Sciatic nerve (tissue), 2 donors: ENCODE measurements around the gene SPI1. TPM values are rescaled to one million over a fixed set of nuclear protein-coding genes. Genes with fewer than 3 reads are reported as not detected.
A peak's percentile ranks its signal among the peaks of the same experiment; 100 is the strongest.
"Not testable (repeated sequence)": the region's sequence is repeated elsewhere in the genome, so short reads cannot be mapped to it uniquely, and the experiment has no call there.

ENCODE experiments used
- ATAC-seq: fragments of 200-7000 bp; cut with Tn5 transposase; one replicate; pipeline ENCODE4 v1.9.1; 2020; ENCODE audit warnings: mild to moderate bottlenecking, moderate library complexity
- DNase-seq: peaks from one replicate; pipeline ENCODE4 v3.0.0-alpha.2; 2020; ENCODE audit warnings: low spot score
- intact Hi-C: fragments of 100-400 bp; cut with DNase I; formaldehyde crosslinking; loops from one replicate; pipeline ENCODE4 v1.14.2; 2022
- total RNA-seq: library from RNA; stranded (reverse); fragmentation: NEBNext Ultra II Directional; extraction: Animal tissue kit (Norgen Biotek cat#: 25700); gene quantifications from one replicate; pipeline ENCODE4 v1.2.1, GENCODE V29; 2021
- donor health status: DM: no; HTN: no; CAD: no.
- donor health status: DM: no; HTN: no; CAD: no.

The SPI1 gene
- total RNA-seq, 1 donor from 2014 or later: 47.0 TPM

DNA sequence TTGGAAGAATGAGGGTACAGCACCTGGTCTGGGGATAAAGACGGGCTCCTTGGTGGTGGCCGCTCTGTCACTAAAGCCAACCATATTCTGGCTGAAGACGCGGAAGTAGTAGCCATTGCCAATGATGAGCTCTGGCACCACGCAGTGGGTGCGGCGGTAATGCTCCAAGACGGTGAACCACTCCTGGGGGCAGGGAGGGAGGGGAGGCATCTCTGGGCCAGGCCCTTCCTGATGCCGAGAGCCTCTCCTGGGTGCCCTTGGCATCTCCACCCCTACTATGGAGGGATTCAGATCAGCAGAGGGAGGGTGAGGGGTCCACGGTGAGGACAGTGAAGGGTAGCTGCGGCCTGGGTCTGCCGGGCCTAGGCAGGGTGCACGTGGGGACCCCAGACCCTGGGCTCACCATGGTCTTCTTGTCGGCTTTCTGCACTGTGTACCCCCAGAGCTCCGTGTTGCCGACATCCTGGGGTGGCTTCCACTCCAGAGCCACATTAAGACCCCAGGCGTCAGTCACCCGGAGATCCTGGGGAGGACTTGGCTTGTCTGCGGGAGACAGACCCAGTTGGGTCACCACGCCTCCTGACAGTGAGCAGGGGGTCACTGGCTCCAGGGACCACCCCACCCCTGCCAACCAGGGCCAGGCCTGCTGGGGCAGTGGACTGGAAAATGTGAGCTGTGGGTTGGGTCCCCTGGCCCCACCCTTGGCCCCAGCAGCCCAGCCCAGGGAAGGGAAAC lies 45.4 kb downstream of the SPI1 start:
- ATAC-seq (no peak), DNase-seq (no peak)
- intact Hi-C loops: no loop called here

GRCh38 chr11:47332303-47332711 lies 46.0 kb downstream of the SPI1 start:
- ATAC-seq (no peak), DNase-seq (no peak)
- intact Hi-C loops: no loop called here

DNA sequence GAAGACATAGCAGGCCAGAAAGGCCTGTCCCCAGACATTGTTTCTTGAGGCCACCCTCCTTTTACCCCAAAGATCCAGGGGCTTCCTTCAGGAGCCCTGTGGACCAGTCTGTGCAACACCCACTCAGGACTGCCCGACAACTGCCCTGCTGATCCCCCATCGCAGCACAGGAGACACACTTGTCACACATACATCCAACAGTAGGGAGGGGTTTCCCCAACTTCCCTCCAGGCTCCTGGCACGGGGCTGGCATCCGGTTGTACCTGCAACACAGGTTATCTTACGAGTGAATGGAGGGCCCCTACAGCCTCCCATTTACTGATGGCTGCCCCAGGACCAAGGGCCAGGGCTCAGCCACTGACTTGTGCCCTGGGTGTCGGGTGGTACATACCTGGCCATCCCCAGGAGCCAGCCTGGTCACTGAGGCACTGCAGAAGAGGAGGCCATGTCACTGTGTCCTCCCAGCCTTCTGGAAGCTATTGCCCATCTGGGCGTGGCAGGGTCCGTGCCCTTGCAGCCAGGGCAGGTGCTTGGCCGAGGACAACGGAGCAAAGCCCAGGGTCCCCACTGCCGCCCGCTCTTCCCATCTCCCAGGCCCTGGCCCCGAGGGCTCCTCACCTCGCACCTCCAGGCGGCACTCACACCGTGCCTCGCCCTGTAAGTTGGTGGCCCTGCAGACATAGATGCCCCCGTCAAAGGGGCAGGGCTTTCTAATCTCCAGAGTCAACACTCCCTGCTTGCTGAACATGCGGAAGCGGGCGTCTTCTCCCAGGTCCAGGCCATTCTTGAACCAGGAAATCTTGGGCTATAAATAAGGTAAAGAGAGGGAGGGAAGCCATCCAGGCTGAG lies 46.7 kb downstream of the SPI1 start:
- intact Hi-C loops: no loop called here
- ATAC-seq (no peak), DNase-seq (no peak)

- intact Hi-C loops: no loop called here
- ATAC-seq: peak; percentile 19
- no peak for DNase-seq
Observed at GRCh38 chr11:47329987-47330931, 48.1 kb downstream of the SPI1 start.

DNA sequence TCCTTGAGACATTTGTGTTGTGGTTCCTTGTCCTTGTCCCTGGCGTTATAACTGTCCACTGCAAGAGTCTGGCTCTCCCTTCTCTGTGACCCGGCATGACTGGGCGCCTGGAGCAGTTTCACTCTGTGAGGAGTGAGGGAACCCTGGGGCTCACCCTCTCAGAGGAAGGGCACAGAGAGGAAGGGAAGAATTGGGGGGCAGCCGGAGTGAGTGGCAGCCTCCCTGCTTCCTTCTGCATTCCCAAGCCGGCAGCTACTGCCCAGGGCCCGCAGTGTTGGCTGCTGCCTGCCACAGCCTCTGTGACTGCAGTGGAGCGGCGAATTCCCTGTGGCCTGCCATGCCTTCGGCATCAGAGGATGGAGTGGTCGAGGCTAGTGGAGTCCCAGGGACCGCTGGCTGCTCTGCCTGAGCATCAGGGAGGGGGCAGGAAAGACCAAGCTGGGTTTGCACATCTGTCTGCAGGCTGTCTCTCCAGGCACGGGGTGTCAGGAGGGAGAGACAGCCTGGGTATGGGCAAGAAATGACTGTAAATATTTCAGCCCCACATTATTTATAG lies 48.8 kb downstream of the SPI1 start:
- DNase-seq (no peak), ATAC-seq (no peak)
- intact Hi-C loops: no loop called here

- DNase-seq: no peak
- ATAC-seq: peak; percentile 18
- intact Hi-C loops: no loop called here
Observed at GRCh38 chr11:47328449-47329390, 49.6 kb downstream of the SPI1 start.

DNA sequence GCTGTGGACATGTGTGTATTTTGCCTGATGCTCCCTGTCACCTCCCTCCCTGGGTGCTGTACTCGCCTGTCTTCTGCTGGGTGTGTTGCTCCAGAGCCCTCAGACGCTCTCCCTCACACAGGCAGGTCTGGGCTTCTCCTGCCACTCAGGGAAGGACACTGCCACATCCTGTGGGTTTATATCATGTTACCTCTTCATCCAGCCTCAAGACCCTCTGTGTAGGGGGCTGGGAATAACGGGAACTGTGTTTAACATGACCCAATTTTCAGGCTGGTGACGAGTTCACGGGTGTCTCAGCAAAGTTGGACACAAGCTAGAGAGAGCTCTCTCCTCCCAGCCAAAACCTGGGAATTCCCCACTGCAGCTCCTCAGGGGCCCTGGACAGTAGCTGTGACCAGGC lies 50.4 kb downstream of the SPI1 start:
- ATAC-seq (no peak), DNase-seq (no peak)
- intact Hi-C loops: no loop called here

- DNase-seq (no peak), ATAC-seq (no peak)
- intact Hi-C loops: no loop called here
Observed at GRCh38 chr11:47327025-47327424, 51.3 kb downstream of the SPI1 start.

GRCh38 chr11:47326198-47326597 lies 52.1 kb downstream of the SPI1 start:
- DNase-seq: no peak
- ATAC-seq: peak; percentile 15
- intact Hi-C loops: no loop called here

DNA sequence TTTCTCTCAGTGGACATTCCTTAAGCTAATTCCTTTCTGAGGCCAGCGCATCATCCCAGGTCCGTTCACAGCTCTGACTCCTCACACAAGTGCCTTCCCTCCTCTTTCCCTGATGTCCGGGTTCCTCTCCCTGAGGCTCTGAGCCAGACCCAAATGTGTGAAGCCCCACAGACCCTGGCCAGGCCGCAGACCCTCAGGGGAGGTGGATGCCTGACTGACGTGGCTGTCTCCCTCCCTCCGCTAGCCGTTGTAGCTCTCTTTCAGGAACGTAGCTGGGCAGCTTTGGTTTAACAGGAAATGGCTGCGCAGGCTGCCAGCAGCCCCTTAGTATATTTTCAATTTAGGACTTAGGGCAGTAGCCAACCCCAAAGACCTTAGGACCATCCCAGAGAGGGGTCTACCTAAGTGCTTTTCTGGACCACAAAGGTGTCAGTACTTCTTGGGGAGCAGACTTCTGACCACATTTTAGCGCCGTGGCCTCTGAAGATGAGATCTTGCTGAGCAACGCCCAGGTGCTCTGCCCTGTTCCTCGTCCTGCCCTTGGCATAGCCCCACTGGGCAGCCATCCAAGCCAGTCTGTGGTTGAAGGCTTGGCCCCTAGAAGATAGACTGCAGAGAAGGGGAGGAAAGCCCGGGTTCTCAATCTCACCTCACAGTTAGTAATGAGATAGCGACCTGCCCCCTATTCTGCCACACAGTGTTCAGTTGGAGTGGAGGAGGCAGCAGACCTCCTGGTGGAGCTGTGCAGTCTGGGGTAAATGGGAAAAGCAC lies 52.9 kb downstream of the SPI1 start:
- no peak for DNase-seq
- intact Hi-C loops: no loop called here
- ATAC-seq: no peak

GRCh38 chr11:47324520-47324919 lies 53.8 kb downstream of the SPI1 start:
- intact Hi-C loops: no loop called here
- DNase-seq: no peak
- no peak for ATAC-seq

- ATAC-seq (no peak), DNase-seq (no peak)
- intact Hi-C loops: no loop called here
Observed at GRCh38 chr11:47318166-47318565, 60.2 kb downstream of the SPI1 start.

- intact Hi-C loops: no loop called here
- ATAC-seq: no peak
- DNase-seq: peak; percentile 3
Observed at GRCh38 chr11:47317064-47317828, 61.1 kb downstream of the SPI1 start.

- intact Hi-C loops, DNase-seq, ATAC-seq: not testable (repeated sequence)
Observed at GRCh38 chr11:47316501-47316900, 61.8 kb downstream of the SPI1 start.

DNA sequence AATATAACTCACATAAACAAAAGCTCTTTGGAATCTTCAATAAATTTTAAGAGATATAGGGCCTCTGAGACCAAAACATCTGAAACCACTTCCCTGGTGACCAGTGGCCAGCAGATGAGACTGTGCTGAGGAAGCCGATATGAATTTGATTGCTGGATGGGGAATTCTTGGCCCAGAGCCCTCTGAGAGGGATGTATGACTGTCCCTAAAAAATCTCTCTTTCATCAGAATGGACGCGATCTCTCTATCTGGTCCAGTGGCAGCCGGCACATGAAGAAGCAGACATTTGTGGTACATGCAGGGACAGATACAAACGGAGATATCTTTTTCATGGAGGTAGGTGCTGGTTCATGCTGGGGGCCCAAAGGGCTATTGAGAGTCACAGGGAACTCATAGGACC lies 63.4 kb downstream of the SPI1 start:
- no peak for DNase-seq
- intact Hi-C loops: no loop called here
- ATAC-seq: no peak

- intact Hi-C loops: loop anchor here (5.0 kb wide), 1 partner anchor 966 kb away; no protein-coding TSS in a partner anchor
- no peak for ATAC-seq
- DNase-seq: no peak
Observed at GRCh38 chr11:47308050-47308823, 70.1 kb downstream of the SPI1 start.
